Jurkat, Clone E6-1 (cell line): Measurements from ENCODE around the gene PDE4B.

Experiments used
- DNase-seq: peaks from one replicate; pipeline ENCODE4 v3.0.0-alpha.2; 2011; ENCODE audit warnings: low read depth, low spot score
- H3K4me3 ChIP-seq: 2 replicates; pipeline ENCODE4 v1.5.1; 2011; ENCODE audit warnings: mild to moderate bottlenecking, low read length, control low read depth, moderate library complexity

Gene PDE4B

GRCh38 chr1:66370462-66370971 lies 577.8 kb downstream of the PDE4B start:
- H3K4me3 ChIP-seq = no peak overlapping the region
- DNase-seq = no peak

GRCh38 chr1:66371233-66372005 lies 578.7 kb downstream of the PDE4B start:
- DNase-seq = no peak

GRCh38 chr1:66372522-66373101 lies 579.9 kb downstream of the PDE4B start:
- no peak for DNase-seq
- H3K4me3 ChIP-seq = no peak overlapping the region

More at GRCh38 chr1:66371233-66372005, 578.7 kb downstream of the PDE4B start:
- H3K4me3 ChIP-seq = no peak overlapping the region

GRCh38 chr1:66373157-66373591 lies 580.5 kb downstream of the PDE4B start:
- H3K4me3 ChIP-seq = no peak overlapping the region
- no peak for DNase-seq

- H3K4me3 ChIP-seq = no peak overlapping the region
- no peak for DNase-seq
These were observed 581.5 kb downstream of the PDE4B start for GRCh38 chr1:66374148-66374547.

GRCh38 chr1:66374561-66375111 lies 581.9 kb downstream of the PDE4B start:
- H3K4me3 ChIP-seq = no peak overlapping the region
- no peak for DNase-seq

GRCh38 chr1:66375125-66375524 lies 582.4 kb downstream of the PDE4B start:
- H3K4me3 ChIP-seq = no peak overlapping the region
- no peak for DNase-seq

- DNase-seq = no peak
- H3K4me3 ChIP-seq = no peak overlapping the region
These were observed 587.9 kb downstream of the PDE4B start for GRCh38 chr1:66380452-66381212.

- H3K4me3 ChIP-seq = no peak overlapping the region
- no peak for DNase-seq
These were observed 589.1 kb downstream of the PDE4B start for GRCh38 chr1:66381621-66382275.

- DNase-seq = no peak
- no peak overlapping the region for H3K4me3 ChIP-seq
These were observed 590.5 kb downstream of the PDE4B start for GRCh38 chr1:66383168-66383567.

- H3K4me3 ChIP-seq = no peak overlapping the region
- DNase-seq = no peak
These were observed 590.9 kb downstream of the PDE4B start for GRCh38 chr1:66383611-66384010.

GRCh38 chr1:66384258-66384921 lies 591.7 kb downstream of the PDE4B start:
- no peak overlapping the region for H3K4me3 ChIP-seq
- DNase-seq = no peak

- H3K4me3 ChIP-seq = no peak overlapping the region
- DNase-seq = no peak
These were observed 594.0 kb downstream of the PDE4B start for GRCh38 chr1:66386712-66387111.

GRCh38 chr1:66388913-66389312 lies 596.2 kb downstream of the PDE4B start:
- DNase-seq = no peak

GRCh38 chr1:66393586-66394287 lies 601.0 kb downstream of the PDE4B start:
- DNase-seq = no peak
- H3K4me3 ChIP-seq = no peak overlapping the region

More at GRCh38 chr1:66388913-66389312, 596.2 kb downstream of the PDE4B start:
- H3K4me3 ChIP-seq = no peak overlapping the region

GRCh38 chr1:66394603-66395002 lies 601.9 kb downstream of the PDE4B start:
- no peak overlapping the region for H3K4me3 ChIP-seq
- DNase-seq = no peak

GRCh38 chr1:66395202-66396061 lies 602.7 kb downstream of the PDE4B start:
- H3K4me3 ChIP-seq = no peak overlapping the region
- DNase-seq = no peak
